Keratinocyte (primary cell): ENCODE results near the gene MRPL3.

Source experiments
- EZH2 ChIP-seq: IDR thresholded peaks from one replicate; pipeline ENCODE4 v1.6.1; 2012; ENCODE audit warnings: inconsistent platforms, mild to moderate bottlenecking, low read length, moderate library complexity
- TF ChIP-seq, protein P1 (sequence below), 3 experiments: IDR thresholded peaks in 1 of 3; conservative IDR thresholded peaks in 1 of 3; optimal IDR thresholded peaks in 1 of 3; 2 replicates in 2 of 3; 3 replicates in 1 of 3; pipeline versions ENCODE3 to v1.5.1; 2011; ENCODE audit warnings: low read length in 3 of 3, mild to moderate bottlenecking in 3 of 3, moderate library complexity in 2 of 3, control low read depth in 1 of 3, inconsistent platforms in 1 of 3; ENCODE audit not compliant: insufficient read depth in 2 of 3; ENCODE audit errors: extremely low read depth in 1 of 3

DNA sequence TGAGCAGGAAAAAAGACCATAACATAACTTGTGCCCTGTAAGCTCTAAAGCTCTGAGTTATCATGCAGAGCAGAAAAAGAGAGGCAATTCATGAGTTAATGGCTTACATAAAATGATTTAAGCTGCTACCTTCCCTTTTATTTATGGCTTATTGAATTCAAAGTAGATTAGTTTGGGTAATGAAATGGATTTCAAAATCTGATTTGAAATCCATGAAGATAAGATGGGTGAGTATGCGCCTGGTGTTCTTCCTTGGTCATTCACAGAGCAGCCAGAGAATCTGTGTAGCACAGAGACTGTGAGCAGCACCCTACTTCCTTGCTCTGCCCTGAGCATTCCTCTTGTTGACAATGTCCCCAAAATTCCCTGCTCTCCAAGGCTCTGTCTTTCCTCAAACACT, 36.2 kb upstream of the MRPL3 start:
- TF ChIP-seq, protein P1, sequence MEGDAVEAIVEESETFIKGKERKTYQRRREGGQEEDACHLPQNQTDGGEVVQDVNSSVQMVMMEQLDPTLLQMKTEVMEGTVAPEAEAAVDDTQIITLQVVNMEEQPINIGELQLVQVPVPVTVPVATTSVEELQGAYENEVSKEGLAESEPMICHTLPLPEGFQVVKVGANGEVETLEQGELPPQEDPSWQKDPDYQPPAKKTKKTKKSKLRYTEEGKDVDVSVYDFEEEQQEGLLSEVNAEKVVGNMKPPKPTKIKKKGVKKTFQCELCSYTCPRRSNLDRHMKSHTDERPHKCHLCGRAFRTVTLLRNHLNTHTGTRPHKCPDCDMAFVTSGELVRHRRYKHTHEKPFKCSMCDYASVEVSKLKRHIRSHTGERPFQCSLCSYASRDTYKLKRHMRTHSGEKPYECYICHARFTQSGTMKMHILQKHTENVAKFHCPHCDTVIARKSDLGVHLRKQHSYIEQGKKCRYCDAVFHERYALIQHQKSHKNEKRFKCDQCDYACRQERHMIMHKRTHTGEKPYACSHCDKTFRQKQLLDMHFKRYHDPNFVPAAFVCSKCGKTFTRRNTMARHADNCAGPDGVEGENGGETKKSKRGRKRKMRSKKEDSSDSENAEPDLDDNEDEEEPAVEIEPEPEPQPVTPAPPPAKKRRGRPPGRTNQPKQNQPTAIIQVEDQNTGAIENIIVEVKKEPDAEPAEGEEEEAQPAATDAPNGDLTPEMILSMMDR (optimal IDR thresholded peaks at IDR 0.05 in 1 of 3, IDR thresholded peaks at IDR 0.05 in 1 of 3, conservative IDR thresholded peaks at IDR 0.05 in 1 of 3; ENCODE audit: extremely low read depth in 1 of 3, insufficient read depth in 2 of 3, low read length in 3 of 3) = no peak
- no peak for TF ChIP-seq EZH2
